Osteocyte (in vitro differentiated cells): ENCODE results near the gene ENPP1. TPM values are rescaled to one million over a fixed set of nuclear protein-coding genes. Genes with fewer than 3 reads are reported as not detected.

ENCODE experiments used
- DNase-seq: peaks from one replicate; pipeline ENCODE4 v3.0.0; 2021; ENCODE audit warnings: mixed read lengths; ENCODE audit not compliant: unreplicated experiment; ENCODE audit errors: extremely low spot score
- H3K27ac Mint-ChIP-seq: one replicate; pipeline ENCODE4 v1.8.0; 2021; ENCODE audit warnings: mild to moderate bottlenecking, mixed read lengths; ENCODE audit not compliant: unreplicated experiment
- H3K27me3 Mint-ChIP-seq: one replicate; pipeline ENCODE4 v1.8.0; 2021; ENCODE audit warnings: mixed read lengths; ENCODE audit not compliant: unreplicated experiment
- H3K36me3 Mint-ChIP-seq: one replicate; pipeline ENCODE4 v1.8.0; 2021; ENCODE audit warnings: mixed read lengths; ENCODE audit not compliant: unreplicated experiment
- H3K4me1 Mint-ChIP-seq: one replicate; pipeline ENCODE4 v1.8.0; 2021; ENCODE audit warnings: mixed read lengths; ENCODE audit not compliant: unreplicated experiment
- H3K4me3 Mint-ChIP-seq: one replicate; pipeline ENCODE4 v1.8.0; 2021; ENCODE audit warnings: mild to moderate bottlenecking, moderate library complexity, mixed read lengths; ENCODE audit not compliant: unreplicated experiment
- H3K9me3 Mint-ChIP-seq: one replicate; pipeline ENCODE4 v1.8.0; 2021; ENCODE audit warnings: mixed read lengths; ENCODE audit not compliant: unreplicated experiment
- CTCF ChIP-seq: fragments of 200-600 bp; sonication (generic); IDR thresholded peaks from 2 replicates; pipeline ENCODE4 v1.5.0; 2021; ENCODE audit warnings: antibody characterized with exemption, mild to moderate bottlenecking, moderate library complexity
- total RNA-seq: library from RNA; stranded (reverse); gene quantifications from 2 replicates; pipeline ENCODE4 v1.2.1, GENCODE V29; 2021

The ENPP1 gene
- total RNA-seq, 1 donor from 2014 or later: 22.4 TPM

- H3K36me3 Mint-ChIP-seq: no peaks in the 10 kb centered on the region
- no peaks in the 10 kb centered on the region for H3K4me1 Mint-ChIP-seq
- no peak overlapping the region for H3K27ac Mint-ChIP-seq
- H3K9me3 Mint-ChIP-seq: peaks cover 4% of the 10 kb centered on the region
- no peak for DNase-seq
- no peaks in the 10 kb centered on the region for H3K27me3 Mint-ChIP-seq
- TF ChIP-seq CTCF: no peak
- no peak overlapping the region for H3K4me3 Mint-ChIP-seq
Observed at GRCh38 chr6:131791476-131791875, 16.3 kb upstream of the ENPP1 start.

GRCh38 chr6:131792091-131792496 is 15.7 kb upstream of the ENPP1 start:
- no peak for TF ChIP-seq CTCF
- H3K4me1 Mint-ChIP-seq: no peaks in the 10 kb centered on the region
- H3K27ac Mint-ChIP-seq: no peak overlapping the region
- peaks cover 4% of the 10 kb centered on the region for H3K9me3 Mint-ChIP-seq
- no peaks in the 10 kb centered on the region for H3K36me3 Mint-ChIP-seq
- no peak for DNase-seq
- no peaks in the 10 kb centered on the region for H3K27me3 Mint-ChIP-seq
- H3K4me3 Mint-ChIP-seq: no peak overlapping the region

GRCh38 chr6:131795366-131795765 is 12.5 kb upstream of the ENPP1 start:
- H3K27me3 Mint-ChIP-seq: no peaks in the 10 kb centered on the region
- no peak overlapping the region for H3K4me3 Mint-ChIP-seq
- no peak for TF ChIP-seq CTCF
- no peaks in the 10 kb centered on the region for H3K4me1 Mint-ChIP-seq
- H3K36me3 Mint-ChIP-seq: peaks cover 2% of the 10 kb centered on the region
- no peak overlapping the region for H3K27ac Mint-ChIP-seq
- H3K9me3 Mint-ChIP-seq: peaks cover 4% of the 10 kb centered on the region
- DNase-seq: no peak

GRCh38 chr6:131802347-131802746 is 5.5 kb upstream of the ENPP1 start:
- no peak for DNase-seq
- Mint-ChIP-seq H3K4me1 (peaks cover 17% of the 10 kb centered on the region), H3K36me3 (peaks cover 2% of the 10 kb centered on the region), H3K9me3 (no peaks in the 10 kb centered on the region), H3K4me3 (no peak overlapping the region), H3K27me3 (no peaks in the 10 kb centered on the region), H3K27ac (no peak overlapping the region)
- no peak for TF ChIP-seq CTCF

- DNase-seq: no peak
- Mint-ChIP-seq H3K9me3 (no peaks in the 10 kb centered on the region), H3K4me1 (peaks cover 20% of the 10 kb centered on the region), H3K27me3 (no peaks in the 10 kb centered on the region), H3K27ac (no peak overlapping the region), H3K4me3 (no peak overlapping the region), H3K36me3 (peaks cover 2% of the 10 kb centered on the region)
- TF ChIP-seq CTCF: no peak
Observed at GRCh38 chr6:131803007-131803769, 4.6 kb upstream of the ENPP1 start.
